NCI-H446 treated with DMSO at 0.1 percent for 48 hours (cell line): ENCODE data around the gene SPAAR.

Experiments
- DNase-seq: peaks from one replicate; lab custom pipeline; 2025; lab: John Stamatoyannopoulos, UW

SPAAR gene

GRCh38 chr9:35948451-35948850 lies 39.2 kb downstream of the SPAAR start:
- no peak for DNase-seq

GRCh38 chr9:35948901-35949318 lies 39.6 kb downstream of the SPAAR start:
- DNase-seq: no peak

- no peak for DNase-seq
Measured at GRCh38 chr9:35951736-35952135, 42.4 kb downstream of the SPAAR start.

DNA sequence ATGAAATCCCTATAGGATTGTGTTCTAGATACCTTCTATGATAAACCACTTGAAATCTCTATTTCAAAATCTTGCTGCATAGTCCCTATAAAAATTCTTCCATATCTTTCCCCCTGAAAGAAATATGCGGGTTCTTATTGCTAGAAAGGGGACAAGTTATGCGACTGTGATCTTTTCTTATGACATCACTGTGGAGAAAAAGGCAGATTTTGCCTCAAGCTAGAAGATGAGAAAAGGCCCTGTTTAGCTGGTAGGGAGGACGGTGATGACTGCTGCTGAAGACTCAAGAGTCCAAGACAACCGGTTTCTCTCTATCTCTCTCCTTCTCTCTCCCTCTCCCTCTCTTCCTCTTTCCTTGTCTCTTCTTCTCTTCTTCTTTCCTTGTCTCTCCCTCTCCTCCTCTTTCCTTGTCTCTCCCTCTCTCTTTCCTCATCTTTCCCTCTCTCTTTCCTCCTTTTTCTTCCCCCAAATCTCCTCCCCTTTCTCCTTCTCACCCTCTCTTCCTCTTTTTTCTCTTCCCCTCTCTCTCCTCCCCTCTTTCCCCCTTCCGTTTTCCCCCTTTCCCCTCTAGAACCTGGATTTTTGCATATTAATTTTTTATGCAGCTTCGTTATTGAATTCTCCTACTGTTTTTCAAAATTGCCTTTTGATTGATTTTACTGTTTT lies 43.4 kb downstream of the SPAAR start:
- DNase-seq: no peak

DNA sequence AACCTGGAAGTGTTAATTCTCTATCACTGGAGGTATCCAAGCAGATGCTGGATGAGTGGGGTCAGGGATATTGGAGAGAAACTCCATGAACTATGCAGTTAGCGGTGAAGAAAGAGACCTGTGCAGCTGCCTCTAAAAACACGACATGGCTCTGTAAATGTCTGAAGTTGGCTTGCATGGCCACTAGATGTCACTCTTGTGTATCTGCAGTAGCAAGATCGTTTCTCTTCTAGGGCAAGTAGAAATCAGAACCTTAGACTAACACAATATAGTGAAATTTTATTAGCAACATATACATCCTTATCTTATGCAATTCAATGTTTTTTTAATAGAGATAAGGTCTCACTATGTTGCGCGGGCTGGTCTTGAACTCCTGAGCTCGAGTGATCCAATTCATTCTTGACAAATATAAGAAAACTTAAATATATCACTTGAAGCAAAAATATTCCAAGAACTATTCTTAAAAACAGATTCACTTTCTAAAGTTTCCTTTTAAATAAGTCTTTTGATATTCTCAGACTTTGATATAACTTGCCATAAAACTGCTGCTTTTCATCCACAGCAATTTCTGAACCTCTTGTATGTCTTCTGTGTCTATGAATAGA lies 45.8 kb downstream of the SPAAR start:
- DNase-seq: peak; percentile 77

GRCh38 chr9:35956651-35957050 lies 47.4 kb downstream of the SPAAR start:
- DNase-seq: no peak

- no peak for DNase-seq
Measured at GRCh38 chr9:35958104-35958837, 49.0 kb downstream of the SPAAR start, which contains the start of gene OR2S2. Gene OR2S2, minus strand, starts transcription at chr9:35958154. Its CDS starts 56 bp downstream, at chr9:35958098.

GRCh38 chr9:35960039-35960655 lies 50.9 kb downstream of the SPAAR start:
- no peak for DNase-seq
